Activated CD4-positive, alpha-beta T cell treated with anti-CD3 and anti-CD28 coated beads, Interleukin-2, amount 50 U/mL, for 48 hours (primary cell): ENCODE data around the gene PCNT.

ENCODE experiments used
- DNase-seq, 2 experiments: peaks; one replicate each; pipeline ENCODE4 v3.0.0-alpha.2; 2020

PCNT gene, protein sequence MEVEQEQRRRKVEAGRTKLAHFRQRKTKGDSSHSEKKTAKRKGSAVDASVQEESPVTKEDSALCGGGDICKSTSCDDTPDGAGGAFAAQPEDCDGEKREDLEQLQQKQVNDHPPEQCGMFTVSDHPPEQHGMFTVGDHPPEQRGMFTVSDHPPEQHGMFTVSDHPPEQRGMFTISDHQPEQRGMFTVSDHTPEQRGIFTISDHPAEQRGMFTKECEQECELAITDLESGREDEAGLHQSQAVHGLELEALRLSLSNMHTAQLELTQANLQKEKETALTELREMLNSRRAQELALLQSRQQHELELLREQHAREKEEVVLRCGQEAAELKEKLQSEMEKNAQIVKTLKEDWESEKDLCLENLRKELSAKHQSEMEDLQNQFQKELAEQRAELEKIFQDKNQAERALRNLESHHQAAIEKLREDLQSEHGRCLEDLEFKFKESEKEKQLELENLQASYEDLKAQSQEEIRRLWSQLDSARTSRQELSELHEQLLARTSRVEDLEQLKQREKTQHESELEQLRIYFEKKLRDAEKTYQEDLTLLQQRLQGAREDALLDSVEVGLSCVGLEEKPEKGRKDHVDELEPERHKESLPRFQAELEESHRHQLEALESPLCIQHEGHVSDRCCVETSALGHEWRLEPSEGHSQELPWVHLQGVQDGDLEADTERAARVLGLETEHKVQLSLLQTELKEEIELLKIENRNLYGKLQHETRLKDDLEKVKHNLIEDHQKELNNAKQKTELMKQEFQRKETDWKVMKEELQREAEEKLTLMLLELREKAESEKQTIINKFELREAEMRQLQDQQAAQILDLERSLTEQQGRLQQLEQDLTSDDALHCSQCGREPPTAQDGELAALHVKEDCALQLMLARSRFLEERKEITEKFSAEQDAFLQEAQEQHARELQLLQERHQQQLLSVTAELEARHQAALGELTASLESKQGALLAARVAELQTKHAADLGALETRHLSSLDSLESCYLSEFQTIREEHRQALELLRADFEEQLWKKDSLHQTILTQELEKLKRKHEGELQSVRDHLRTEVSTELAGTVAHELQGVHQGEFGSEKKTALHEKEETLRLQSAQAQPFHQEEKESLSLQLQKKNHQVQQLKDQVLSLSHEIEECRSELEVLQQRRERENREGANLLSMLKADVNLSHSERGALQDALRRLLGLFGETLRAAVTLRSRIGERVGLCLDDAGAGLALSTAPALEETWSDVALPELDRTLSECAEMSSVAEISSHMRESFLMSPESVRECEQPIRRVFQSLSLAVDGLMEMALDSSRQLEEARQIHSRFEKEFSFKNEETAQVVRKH (N-terminal part only)

DNA sequence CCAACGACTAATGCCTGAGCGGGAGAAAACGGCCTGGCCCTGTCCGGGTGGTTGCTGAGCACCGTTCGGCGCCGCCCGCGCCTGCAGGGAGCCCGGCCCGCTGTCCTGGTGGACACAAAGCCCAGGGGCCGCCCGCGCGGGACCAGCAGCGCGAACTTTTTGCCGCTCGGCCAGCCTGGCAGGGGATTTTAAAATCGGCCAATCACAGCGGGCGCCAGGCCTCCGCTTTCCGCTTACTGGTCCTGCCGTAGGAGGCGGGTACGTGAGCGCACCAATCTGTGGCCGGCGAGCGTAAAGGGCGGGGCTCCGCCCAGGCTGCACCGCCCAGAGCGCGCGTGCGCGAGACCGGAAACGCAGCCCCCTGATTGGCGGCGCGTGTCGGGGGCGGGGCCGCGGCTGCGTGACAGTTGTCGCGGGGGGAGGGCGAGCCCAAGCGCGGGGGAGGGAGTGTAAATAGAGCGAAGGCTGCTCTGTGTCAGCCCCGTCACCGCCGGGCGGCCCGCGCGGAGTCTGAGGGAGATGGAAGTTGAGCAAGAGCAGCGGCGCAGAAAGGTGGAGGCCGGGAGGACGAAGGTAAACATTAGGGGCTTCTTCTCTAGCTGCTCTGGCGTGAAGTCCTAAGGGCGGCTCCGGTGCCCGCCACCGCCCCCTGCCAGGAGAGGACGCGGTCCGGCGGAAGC, at the start of gene PCNT, which contains the start of gene C21orf58:
PCNT (plus strand) TSS at position 447 of the 680 bp plus-strand sequence; CDS start at position 520, 73 bp downstream.
C21orf58 (minus strand) TSS at position 161 of the 680 bp plus-strand sequence. CDS start 1,132 bp downstream, outside the sequence.
- peak; percentile 95 to 97 for DNase-seq

DNA sequence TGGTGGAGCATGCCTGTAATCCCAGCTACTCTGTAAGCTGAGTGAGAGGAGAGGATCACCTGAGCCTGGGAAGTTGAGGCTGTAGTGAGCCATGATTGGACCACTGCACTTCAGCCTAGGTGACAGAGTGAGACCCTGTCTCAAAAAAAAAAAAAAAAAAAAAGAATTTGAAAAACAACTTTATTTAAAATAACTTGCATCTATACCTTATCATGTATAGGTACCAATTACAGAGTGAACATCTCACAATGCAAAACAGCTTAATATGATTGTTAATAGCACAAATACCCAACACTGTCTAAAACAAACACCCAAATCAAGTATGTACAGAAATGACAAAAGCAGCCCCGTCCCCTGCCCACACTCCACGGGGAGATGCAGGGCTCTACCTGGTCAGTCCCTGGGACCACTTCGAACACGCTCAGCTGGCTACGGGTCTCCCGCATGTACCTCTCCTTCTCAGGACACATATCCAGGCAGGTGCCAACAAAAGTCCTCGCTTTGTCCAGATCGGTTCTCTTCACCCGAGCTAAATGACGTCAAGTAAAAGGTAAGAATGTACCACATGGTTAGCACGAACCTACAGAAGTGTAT, 49.1 kb upstream of the PCNT start:
- no peak for DNase-seq

DNA sequence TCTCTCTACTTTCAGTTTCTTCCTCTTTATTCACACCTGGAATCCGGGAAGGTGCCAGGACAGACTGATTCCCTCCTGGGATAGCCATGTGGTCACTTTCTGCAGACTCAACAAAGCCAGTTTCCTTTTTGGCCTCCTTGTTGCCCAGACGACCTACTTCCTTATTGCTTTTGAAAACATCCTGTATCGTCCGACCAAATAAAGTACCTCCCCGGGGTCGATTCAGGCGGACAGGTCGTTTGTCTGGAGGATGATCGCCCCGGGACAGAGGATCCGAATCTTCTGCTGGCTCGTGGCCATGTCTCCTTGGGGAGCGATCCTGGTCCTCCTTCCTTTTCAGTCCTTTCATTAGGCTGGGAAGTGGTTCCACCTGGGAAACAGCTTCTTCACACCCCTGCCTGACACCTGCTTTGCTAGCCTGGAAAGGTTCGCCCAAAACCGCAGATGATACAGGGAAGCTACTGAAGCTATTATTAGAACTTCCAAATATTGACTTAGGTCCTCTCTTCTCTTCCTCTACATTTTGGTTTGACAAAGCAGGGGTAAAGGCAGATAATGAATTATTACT, 39.8 kb upstream of the PCNT start:
- no peak for DNase-seq

DNA sequence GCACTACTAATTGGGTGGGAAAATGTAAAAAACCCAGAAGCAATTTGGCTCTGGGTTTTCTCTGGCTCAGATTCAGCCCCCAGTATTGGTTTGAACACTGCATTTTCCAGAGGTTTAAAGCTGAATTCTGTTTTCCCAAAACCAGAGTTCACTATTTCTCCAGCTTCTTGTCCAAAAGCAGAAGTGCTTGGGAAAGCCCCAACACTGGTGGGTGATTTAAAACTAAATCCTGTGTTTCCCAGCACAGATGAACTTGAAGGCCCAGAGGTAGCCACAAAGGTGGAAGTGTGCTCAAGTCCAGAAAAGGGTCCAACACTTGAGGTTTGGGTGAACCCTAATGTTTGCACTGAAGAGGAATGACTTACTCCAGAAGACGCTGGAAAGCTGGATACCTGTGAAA, 39.2 kb upstream of the PCNT start:
- no peak for DNase-seq

DNA sequence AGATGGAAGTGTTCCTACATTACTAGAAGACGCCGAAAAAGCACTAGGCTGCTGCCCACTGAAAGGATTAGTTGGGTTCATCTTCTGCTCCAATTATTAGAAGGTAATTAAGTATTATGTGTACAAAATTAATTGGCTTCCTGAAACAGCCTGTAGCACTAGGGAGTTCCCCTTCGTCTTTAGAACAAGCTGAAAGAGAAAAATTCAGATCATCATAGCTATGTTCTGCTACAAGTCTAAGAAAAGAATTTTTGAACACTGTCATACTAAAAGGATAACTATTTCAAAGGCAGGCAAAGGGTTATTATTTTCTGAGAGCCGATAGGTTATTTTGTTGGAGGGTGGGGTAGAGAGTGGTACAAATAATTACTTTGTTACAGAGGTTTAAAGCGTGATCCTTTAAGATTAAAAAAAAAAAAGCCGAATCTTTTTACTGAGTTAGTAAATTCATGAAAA, 38.7 kb upstream of the PCNT start, which contains the start of gene MCM3AP:
MCM3AP (minus strand) TSS at position 406 of the 456 bp plus-strand sequence; CDS start at position 81, 325 bp downstream.
- no peak for DNase-seq

DNA sequence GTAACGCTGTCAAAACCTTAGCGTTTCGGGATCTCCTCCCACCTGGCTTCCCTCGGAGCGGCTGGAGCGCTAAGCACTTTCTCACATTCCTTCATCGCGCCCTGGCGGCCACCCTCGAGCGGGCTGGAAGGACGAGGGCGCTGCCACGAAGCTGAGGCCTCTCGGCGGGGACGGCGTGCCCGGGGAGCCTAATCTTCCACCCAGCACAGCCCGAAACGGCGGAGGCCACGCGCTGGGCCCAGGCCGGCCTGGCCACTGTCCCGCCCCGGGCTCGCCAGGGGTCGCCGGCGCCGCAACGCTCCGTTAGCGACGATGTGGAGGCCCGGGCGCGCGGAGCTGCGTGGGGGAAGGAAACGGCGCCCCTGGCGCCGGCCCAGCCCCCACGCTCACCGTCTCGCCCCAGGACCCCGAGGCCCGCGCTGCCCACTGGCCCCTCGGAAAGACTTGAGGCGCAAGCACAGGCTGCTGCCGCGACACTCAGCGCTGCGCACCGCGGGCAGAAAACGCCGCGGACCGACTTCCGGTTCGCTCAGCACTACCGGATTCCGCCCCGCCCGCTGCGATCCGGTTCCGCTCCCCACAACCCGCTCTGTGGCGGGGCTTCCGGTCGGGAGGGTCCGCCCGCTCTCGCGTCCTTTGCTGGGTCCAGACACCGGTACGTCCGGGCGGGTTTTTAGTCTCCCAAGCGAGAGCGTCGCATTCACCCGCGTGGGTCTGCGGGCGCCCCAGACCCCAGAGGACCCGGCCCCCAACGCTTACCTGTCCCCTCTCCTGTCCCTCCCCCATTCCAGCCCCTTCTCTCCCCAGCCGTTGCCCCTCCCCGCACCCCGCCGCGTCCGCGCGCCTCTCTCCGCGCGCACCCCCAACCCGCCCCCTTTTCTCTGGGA, 38.0 kb upstream of the PCNT start, which contains the start of gene YBEY:
YBEY (plus strand) TSS at position 582 of the 887 bp plus-strand sequence. CDS start 572 bp downstream, outside the sequence.
- DNase-seq, result peak; percentile 88 to 90

DNA sequence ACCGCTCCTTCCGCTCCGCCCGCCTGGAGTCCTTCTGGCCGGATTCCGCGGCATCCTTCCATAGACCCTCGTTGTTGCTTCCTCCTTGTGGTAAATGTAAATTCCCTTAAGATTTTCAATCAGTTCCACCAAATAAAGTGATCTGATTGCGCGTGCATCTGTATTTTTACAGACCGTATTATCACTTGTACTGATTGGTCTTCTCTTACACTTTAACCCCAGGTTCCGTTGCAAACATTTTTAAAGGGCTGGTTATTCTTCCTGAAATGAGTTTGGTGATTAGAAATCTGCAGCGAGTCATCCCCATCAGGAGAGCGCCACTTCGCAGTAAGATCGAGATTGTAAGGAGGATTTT, 37.3 kb upstream of the PCNT start:
- DNase-seq, result no peak

DNA sequence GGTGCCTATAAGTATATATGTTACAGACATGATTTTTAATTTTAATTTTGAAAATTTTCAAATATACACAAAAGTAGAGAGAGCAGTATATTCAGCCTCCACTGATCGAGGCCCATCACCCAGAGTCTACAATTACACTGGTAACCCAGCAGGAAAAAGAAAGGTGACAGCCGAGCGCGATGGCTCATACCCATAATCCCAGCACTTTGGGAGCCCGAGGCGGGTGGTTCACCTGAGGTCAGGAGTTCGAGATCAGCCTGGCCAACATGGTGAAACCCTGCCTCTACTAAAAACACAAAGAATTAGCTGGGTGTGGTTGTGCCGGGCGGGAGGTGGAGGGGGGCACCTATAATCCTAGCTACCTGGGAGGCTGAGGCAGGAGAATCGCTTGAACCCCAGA, 36.4 kb upstream of the PCNT start:
- DNase-seq, result no peak

DNA sequence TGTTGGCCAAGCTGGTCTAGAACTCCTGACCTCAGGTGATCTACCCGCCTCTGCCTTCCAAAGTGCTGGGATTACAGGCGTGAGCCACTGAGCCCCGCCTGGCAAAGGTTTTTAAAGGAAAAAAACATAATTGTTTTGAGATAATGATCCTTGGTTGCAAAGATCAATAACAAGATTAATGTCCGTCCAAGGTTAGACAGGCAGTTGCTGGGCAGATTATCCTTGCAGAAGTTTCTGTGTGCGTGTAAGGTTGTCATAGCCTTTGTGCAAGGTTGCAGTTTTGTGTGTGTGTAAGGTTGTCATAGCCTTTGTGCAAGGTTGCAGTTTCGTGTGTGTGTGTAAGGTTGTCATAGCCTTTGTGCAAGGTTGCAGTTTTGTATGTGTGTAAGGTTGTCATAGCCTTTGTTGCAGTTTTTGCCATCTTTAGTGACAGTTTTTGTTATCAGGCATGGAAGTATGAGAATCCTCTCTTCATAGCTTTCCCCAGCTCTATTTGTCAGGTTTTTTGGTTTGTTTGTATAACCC, 34.2 kb upstream of the PCNT start:
- DNase-seq, result no peak

DNA sequence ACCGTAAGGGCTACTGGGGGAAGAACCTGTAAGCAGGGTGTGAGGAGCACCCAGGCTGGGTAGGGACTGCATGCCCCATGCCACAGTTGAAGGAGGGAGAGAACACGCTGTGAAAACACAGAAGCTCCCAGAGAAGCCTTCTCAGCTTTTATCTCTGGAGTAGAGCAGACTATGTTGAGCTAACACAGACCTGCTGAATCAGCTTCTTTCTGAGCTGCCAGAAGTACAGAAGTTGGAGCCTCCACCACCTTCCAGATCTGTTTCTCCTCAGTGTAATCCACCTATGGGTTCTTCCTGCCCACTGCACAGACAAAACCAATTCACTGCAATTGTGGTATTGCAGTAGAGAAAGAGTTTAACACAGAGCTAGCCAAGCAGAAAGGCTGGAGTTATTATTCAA, 32.4 kb upstream of the PCNT start:
- DNase-seq, result no peak

DNA sequence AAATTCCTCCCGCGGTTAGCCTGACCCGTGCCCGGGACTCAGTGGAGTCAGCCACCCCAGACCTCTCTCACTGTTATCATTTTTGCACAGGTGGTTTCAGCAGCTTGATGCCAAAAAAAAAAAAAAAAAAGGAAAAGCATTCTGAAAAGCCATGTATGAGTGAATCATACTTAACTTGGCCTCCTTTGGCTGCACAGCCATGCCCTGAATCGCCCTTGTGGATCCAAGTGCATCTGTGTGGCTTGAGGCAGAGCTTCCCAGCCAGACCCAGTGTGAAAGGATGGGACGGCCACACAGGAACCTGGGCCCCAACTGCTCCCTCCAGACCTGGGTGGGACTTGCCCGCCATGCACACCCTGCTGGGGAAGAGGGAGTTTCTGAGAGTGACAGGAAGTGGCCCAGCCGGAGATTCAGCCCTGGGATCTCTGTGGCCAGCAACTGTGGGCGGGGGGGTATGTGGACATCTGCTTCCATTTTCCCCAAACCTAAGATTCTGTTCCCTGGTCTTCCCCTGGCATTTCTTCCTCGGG, 29.2 kb upstream of the PCNT start:
- no peak for DNase-seq

DNA sequence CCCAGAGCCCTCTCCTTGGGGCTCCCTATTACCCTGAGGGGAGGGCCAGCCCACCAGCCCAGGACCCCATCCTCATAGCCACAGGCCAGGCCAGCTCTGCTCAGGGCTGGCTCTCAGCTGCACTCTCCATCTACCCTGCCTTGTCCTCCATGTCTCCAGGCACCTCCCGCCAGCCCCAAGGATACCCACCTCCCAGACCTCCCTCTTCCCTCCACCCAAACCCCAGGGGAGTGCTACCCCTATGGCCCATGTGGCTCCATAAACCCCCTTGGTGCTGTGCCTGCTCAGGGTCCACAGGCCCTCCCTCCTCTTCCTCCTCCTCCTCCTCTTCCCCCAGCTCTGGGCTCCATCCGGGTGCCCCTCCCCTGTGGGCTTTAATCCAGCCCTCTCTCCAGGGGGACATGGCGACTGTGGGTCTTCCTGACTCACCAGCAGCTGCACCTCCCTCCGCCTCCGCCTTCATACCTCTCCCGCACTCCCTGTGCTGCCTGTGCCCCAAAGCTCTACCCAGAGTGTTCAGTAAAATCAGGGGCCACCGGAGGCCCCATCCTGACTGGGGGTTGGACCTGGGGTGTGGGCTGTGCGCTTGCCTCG, 28.7 kb upstream of the PCNT start:
- no peak for DNase-seq

DNA sequence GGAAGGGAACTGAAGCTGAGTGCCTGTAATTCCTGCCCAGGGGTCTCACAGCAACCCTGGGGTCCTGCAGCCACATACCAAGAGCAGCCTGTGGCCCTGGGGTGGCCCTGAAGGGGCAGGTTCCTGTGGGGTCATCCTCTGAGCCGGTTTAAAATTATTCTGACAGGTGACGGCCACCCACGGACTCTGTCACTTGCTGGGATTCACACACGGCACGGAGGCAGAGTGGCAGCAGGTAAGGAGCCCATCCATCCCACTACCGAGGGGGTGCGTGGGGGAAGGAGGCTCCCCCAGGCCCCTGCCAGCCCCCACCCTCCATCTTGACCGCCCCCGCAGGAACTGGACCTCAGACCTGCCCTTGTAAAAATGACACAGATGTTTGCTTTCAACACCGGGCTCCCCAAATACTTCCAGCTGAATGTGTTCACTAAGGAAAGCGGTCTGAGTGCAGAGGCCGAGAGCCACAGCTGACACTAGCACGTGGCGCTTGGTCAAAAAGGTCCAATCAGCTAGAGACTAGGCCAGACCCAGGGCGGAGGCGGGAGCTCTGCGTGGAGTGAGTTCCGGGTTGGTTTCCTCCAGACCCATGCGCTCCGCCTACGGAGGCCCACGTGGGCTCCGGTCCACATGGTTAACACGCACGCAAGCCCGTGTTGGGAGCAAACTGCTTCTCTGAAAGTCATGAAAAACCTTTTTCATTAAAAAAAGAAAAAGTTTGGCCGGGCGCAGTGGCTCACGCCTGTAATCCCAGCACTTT, 27.8 kb upstream of the PCNT start:
- DNase-seq, result peak; percentile 70 to 74

DNA sequence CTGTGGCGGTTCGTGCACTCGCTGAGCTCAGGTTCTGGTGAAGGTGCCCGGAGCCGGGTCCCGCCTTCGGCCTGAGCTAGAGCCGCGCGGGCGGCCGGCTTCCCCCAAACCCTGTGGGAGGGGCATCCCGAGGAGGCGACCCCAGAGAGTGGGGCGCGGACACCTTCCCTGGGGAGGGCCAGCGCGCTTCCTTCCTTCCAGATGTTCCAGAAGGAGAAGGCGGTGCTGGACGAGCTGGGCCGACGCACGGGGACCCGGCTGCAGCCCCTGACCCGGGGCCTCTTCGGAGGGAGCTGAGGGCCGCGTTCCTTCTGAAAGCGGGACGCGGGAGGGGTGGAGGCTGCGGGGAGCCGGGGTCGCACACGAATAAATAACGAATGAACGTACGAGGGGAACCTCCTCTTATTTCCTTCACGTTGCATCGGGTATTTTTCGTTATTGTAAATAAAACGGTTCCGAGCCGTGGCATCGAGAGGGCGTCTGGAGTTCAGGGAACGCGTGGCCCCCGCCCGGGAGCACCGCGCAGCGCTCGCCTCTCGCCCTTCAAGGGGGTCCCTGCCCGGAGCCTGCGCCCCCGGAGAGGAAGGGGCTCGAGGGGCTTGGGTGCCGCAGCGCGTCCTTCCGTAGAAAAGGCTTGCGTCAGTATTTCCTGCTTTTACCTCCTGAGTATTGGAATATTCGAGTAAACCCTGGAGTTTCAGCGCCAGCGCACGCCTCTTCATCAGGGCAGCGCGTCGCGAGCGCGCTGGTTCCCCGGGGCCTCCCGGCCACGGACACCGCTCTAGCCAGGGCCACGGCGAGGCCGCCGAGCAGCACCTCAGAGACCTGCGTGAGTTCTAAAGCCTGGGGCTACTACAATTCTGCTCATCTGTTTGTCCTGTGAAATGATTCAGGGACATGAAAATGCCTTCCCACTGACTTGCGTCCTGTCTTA, 26.4 kb upstream of the PCNT start:
- peak in 1 of 2 experiments; percentile 27 for DNase-seq

DNA sequence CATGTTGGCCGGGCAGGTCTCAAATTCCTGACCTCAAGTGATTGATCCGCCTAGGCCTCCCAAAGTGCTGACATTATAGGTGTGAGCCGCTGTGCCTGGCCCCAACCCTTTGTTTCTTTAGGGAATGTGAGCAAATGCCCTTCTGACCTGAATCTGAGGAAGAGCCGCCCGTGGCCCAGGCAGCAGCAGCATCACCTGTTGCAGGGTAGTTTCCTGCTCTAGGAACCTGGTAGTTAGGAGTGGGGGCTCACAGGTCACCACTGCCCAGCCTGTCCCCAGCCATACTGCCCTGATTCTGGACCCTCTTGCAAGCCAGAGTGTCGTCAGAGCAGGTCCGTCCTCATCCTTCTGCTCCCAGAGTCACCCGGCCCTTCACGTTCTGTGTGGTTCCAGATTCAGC, 24.8 kb upstream of the PCNT start:
- no peak for DNase-seq

DNA sequence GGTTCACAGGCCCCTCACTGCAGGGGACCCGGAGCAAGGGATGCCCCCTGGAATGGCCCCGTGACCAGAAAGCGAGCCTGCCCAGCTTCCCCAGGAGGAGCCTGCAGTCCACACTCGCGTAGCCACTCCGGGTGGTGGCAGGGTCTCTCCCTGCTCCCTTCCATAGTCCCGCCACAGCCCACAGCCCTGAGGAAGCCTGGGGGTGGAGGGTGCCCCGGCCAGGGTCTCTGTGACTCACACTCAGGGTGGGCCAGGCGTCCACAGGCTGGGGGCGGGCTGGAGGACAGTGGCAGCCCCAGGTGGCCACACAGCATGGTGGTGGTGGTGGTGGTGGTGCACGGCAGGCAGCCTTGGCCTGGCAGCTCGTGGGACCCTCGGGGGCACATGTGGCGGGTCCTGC, 22.2 kb upstream of the PCNT start:
- DNase-seq, result no peak

DNA sequence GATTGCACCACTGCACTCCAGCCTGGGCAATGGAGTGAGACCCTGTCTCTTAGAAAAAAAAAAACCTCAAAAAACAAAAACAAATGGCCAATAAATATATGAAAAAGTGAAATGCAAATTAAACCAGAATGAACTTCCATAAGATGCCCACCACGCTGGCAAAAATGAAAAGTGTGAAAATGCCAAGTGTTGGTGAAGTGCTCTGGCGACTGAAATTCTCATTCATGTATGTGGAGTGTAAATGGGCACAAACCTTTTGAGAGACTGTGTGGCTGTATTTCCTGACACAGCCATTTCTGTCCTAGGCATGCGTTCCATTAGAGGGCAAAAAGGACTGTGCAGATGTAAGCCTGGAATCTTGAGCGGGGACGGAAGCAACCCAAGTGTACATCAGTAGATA, 19.5 kb upstream of the PCNT start:
- DNase-seq, result no peak
